ENCODE measurements around the gene CYP20A1. TPM values are rescaled to one million over a fixed set of nuclear protein-coding genes. Genes with fewer than 3 reads are reported as not detected.

The CYP20A1 gene
- total RNA-seq, 1 donor from 2014 or later, result 21.0 TPM

DNA sequence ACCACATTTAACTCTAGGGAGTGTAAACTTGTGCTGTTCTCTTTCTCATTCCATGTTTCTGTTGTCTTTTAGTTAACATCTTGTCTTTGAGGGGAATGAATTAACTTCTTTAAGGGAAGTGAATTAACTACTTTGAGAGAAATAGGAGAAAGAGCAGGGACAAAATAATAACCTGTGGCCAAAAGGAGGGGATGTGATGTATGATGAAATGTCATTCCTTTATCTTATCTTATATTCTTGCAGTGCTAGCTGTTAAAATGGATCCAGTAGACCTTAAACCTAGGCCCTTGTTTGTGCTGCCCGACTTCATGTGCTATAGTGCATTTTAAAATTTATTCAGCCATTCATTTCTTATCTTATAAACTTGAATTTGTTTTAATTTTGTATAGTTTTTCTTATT lies 107.8 kb downstream of the CYP20A1 start:
- no peaks in the 10 kb centered on the region for H3K9me3 Mint-ChIP-seq
- H3K4me1 Mint-ChIP-seq (ENCODE audit: low read depth), result no peaks in the 10 kb centered on the region
- no peaks in the 10 kb centered on the region for H3K27me3 Mint-ChIP-seq (ENCODE audit: low read depth)
- no peak overlapping the region for H3K4me3 Mint-ChIP-seq (ENCODE audit: low read depth)
- H3K36me3 Mint-ChIP-seq (ENCODE audit: low read depth), result peaks cover 3% of the 10 kb centered on the region
- intact Hi-C loops (cut with micrococcal nuclease), result no loop called here
- H3K27ac Mint-ChIP-seq, result no peak overlapping the region
- DNase-seq (ENCODE audit: low spot score), result no peak

DNA sequence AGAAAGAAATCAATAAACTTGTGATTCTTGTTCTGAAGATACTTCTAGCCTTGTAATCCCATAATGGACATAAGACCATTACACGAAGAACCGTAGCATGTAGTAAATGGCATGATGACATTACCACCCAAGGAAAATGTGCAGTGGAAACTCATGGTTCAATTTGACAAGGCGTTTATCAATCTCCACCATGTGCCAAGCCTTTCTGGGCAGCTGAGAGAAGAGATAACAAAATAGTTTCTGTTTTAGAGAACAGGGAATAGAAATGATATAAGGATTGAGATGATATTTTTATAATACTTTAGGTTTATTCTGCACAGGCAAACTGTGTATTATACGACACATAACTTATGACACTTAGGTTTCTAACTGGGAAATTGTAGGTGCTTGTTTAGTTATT lies 108.6 kb downstream of the CYP20A1 start:
- H3K4me3 Mint-ChIP-seq (ENCODE audit: low read depth), result no peak overlapping the region
- DNase-seq (ENCODE audit: low spot score), result no peak
- H3K27me3 Mint-ChIP-seq (ENCODE audit: low read depth), result no peaks in the 10 kb centered on the region
- no peaks in the 10 kb centered on the region for H3K9me3 Mint-ChIP-seq
- H3K4me1 Mint-ChIP-seq (ENCODE audit: low read depth), result no peaks in the 10 kb centered on the region
- H3K27ac Mint-ChIP-seq, result no peak overlapping the region
- H3K36me3 Mint-ChIP-seq (ENCODE audit: low read depth), result peaks cover 3% of the 10 kb centered on the region
- intact Hi-C loops (cut with micrococcal nuclease), result no loop called here

DNA sequence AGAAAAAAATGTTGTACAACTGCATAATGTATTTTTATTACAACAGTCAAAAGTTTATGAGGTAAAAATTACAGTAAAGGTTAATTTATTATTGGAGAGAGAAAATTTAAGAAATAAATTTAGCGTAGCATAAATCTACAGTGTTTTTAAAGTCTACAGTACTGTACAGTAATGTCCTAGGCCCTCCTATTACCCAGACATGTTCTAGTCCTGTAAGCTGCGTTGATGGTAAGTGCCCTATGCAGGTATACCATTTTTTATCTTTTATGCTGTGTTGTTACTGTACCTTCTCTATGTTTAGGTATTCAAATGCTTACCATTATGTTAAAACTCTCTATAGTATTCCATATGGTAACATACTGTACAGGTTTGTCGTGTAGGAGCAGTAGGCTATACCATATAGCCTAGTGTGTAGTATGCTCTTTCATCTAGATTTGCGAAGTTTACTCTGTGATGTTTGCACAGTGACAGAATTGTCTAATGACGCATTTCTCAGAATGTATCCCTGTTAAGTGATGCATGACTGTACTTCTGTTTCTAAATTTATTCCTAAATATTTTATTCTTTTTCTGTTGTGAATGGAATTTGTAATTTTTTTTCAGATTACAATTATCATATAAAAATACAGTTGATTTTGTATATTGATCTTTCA lies 113.9 kb downstream of the CYP20A1 start:
- no peaks in the 10 kb centered on the region for H3K36me3 Mint-ChIP-seq (ENCODE audit: low read depth)
- H3K9me3 Mint-ChIP-seq, result no peaks in the 10 kb centered on the region
- no peak for DNase-seq (ENCODE audit: low spot score)
- H3K4me3 Mint-ChIP-seq (ENCODE audit: low read depth), result no peak overlapping the region
- no peaks in the 10 kb centered on the region for H3K4me1 Mint-ChIP-seq (ENCODE audit: low read depth)
- no peak overlapping the region for H3K27ac Mint-ChIP-seq
- intact Hi-C loops (cut with micrococcal nuclease), result no loop called here
- no peaks in the 10 kb centered on the region for H3K27me3 Mint-ChIP-seq (ENCODE audit: low read depth)

DNA sequence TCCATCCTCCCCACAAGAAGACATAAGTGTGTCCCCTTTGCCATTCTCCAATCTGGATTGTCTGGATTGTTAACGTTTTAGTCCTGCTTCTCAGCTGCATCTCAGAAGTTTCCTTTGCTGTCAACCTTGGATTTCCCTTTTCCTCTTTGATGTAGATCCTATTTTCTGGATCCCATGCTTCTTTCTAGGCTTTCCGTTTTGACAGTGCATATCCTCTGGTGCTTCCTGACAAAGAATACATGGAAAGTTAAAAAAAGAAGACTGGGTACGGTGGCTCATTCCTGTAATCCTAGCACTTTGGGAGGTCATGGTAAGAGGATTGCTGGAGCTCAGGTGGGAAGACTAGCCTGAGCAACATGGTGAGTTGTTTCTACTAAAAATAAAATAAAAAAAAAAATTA lies 116.1 kb downstream of the CYP20A1 start:
- no peak overlapping the region for H3K4me3 Mint-ChIP-seq (ENCODE audit: low read depth)
- DNase-seq (ENCODE audit: low spot score), result no peak
- H3K36me3 Mint-ChIP-seq (ENCODE audit: low read depth), result peaks cover 4% of the 10 kb centered on the region
- no peaks in the 10 kb centered on the region for H3K4me1 Mint-ChIP-seq (ENCODE audit: low read depth)
- intact Hi-C loops (cut with micrococcal nuclease), result no loop called here
- H3K27ac Mint-ChIP-seq, result no peak overlapping the region
- no peaks in the 10 kb centered on the region for H3K27me3 Mint-ChIP-seq (ENCODE audit: low read depth)
- H3K9me3 Mint-ChIP-seq, result no peaks in the 10 kb centered on the region

Other genes starting within 250 kb of the CYP20A1 start
- 10.6 and 12.2 TPM in 2 replicates for gene NBEAL1, start 224.1 kb upstream of the CYP20A1 start, total RNA-seq
- 36.2 and 36.6 TPM in 2 replicates for gene ABI2, start 89.4 kb downstream of the CYP20A1 start, total RNA-seq

Data from activated T-helper 2 cell treated with anti-CD3 and anti-CD28 coated beads, Interferon-gamma antibody, Interleukin-2, Interleukin-4, amounts not matched to agents 10 μg/mL and 5 μg/mL and 100 μg/mL, durations not matched to agents 14 hours and 24 hours and 36 hours (primary cell).